Mammary epithelial cell (primary cell): ENCODE results near the gene BLOC1S4.
"Not testable (repeated sequence)": the region's sequence is repeated elsewhere in the genome, so short reads cannot be mapped to it uniquely, and the experiment has no call there.

Experiments used
- EZH2 ChIP-seq: IDR thresholded peaks from 2 replicates; pipeline ENCODE4 v1.6.1; 2012; ENCODE audit warnings: low read length, inconsistent platforms, borderline replicate concordance
- TF ChIP-seq, protein P1 (sequence below), 2 donors: IDR thresholded peaks in 1 of 2; conservative IDR thresholded peaks in 1 of 2; 2 replicates each; pipeline ENCODE4 v1.5.1; 2011 to 2012; ENCODE audit warnings: inconsistent platforms in 2 of 2, low read length in 2 of 2, mild to moderate bottlenecking in 2 of 2, control low read depth in 1 of 2, low read depth in 1 of 2; ENCODE audit not compliant: insufficient read depth in 1 of 2; ENCODE audit errors: extremely low read depth in 1 of 2

- TF ChIP-seq, protein P1, sequence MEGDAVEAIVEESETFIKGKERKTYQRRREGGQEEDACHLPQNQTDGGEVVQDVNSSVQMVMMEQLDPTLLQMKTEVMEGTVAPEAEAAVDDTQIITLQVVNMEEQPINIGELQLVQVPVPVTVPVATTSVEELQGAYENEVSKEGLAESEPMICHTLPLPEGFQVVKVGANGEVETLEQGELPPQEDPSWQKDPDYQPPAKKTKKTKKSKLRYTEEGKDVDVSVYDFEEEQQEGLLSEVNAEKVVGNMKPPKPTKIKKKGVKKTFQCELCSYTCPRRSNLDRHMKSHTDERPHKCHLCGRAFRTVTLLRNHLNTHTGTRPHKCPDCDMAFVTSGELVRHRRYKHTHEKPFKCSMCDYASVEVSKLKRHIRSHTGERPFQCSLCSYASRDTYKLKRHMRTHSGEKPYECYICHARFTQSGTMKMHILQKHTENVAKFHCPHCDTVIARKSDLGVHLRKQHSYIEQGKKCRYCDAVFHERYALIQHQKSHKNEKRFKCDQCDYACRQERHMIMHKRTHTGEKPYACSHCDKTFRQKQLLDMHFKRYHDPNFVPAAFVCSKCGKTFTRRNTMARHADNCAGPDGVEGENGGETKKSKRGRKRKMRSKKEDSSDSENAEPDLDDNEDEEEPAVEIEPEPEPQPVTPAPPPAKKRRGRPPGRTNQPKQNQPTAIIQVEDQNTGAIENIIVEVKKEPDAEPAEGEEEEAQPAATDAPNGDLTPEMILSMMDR (conservative IDR thresholded peaks at IDR 0.05 in 1 of 2, IDR thresholded peaks at IDR 0.05 in 1 of 2; ENCODE audit: extremely low read depth in 1 of 2, insufficient read depth in 1 of 2, low read depth in 1 of 2, low read length in 2 of 2), result not testable (repeated sequence)
- not testable (repeated sequence) for TF ChIP-seq EZH2
Measured at GRCh38 chr4:6725427-6725961, 9.5 kb downstream of the BLOC1S4 start.
